ENCODE data around the gene PRPF19.

Gene PRPF19

DNA sequence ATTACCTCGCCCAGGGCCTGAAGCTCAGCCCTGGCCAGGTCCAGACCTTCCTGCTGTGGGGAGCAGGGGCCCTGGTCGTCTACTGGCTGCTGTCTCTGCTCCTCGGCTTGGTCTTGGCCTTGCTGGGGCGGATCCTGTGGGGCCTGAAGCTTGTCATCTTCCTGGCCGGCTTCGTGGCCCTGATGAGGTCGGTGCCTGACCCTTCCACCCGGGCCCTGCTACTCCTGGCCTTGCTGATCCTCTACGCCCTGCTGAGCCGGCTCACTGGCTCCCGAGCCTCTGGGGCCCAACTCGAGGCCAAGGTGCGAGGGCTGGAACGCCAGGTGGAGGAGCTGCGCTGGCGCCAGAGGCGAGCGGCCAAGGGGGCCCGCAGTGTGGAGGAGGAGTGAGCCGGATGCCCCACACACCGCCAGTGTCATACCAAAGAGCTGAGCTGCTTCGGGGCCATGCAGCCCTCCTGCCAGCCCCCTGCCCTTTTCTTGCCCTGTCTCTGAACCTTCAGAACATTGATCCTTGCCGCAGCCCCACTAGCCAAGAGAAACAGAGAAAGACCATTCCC is 15.5 kb upstream of the PRPF19 start:
- DNase-seq (ENCODE audit: low spot score in 2 of 2) (no peak), ATAC-seq (no peak)
- Mint-ChIP-seq H3K4me1 (peaks cover 42% of the 10 kb centered on the region), H3K27ac (no peak overlapping the region), H3K9me3 (no peaks in the 10 kb centered on the region), H3K4me3 (no peak overlapping the region), H3K36me3 (peaks cover 47% of the 10 kb centered on the region)

DNA sequence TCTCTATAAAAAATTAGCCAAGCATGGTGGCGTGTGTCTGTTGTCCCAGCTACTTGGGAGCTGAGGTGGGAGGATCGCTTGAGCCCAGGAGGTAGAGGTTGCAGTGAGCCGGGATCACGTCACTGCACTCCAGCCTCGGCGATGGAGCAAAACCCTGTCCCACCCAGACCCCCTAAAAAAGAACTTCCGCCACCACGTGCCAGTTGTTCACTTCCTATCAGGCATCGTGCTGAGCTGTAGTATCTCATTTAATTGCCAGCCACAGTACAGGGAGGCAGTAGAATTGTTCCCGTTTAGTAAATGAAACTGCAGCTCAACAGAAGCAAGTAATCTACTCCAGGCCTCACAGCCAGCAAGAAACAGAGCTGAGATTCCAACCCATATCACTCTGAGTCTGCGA is 14.9 kb upstream of the PRPF19 start:
- no peak overlapping the region for H3K4me3 Mint-ChIP-seq
- peaks cover 48% of the 10 kb centered on the region for H3K4me1 Mint-ChIP-seq
- peaks cover 47% of the 10 kb centered on the region for H3K36me3 Mint-ChIP-seq
- no peaks in the 10 kb centered on the region for H3K9me3 Mint-ChIP-seq
- ATAC-seq (no peak), DNase-seq (ENCODE audit: low spot score in 2 of 2) (no peak)
- H3K27ac Mint-ChIP-seq = no peak overlapping the region

DNA sequence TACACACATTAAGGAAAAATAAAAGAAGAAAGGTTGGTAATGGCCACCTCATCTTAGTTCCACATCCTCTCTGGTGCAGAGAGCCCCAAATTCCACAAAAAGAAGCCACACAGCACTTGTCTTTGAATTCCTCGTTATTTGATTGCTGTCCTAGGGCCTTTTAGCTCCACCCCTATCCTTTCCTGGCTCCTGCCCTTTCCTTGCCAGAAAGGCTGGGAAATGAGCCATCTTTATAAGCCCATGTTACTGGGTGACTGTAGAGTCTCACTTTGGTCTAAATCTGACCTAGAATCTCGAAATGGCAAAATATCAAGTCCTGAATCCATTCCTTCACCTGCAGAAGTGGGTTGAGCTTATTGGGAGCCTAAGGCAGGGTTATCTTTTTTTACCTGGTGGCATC is 13.6 kb upstream of the PRPF19 start:
- H3K36me3 Mint-ChIP-seq = peaks cover 54% of the 10 kb centered on the region
- no peak for ATAC-seq
- H3K4me1 Mint-ChIP-seq = peaks cover 48% of the 10 kb centered on the region
- H3K27ac Mint-ChIP-seq = no peak overlapping the region
- H3K9me3 Mint-ChIP-seq = no peaks in the 10 kb centered on the region
- no peak for DNase-seq (ENCODE audit: low spot score in 2 of 2)
- H3K4me3 Mint-ChIP-seq = no peak overlapping the region

DNA sequence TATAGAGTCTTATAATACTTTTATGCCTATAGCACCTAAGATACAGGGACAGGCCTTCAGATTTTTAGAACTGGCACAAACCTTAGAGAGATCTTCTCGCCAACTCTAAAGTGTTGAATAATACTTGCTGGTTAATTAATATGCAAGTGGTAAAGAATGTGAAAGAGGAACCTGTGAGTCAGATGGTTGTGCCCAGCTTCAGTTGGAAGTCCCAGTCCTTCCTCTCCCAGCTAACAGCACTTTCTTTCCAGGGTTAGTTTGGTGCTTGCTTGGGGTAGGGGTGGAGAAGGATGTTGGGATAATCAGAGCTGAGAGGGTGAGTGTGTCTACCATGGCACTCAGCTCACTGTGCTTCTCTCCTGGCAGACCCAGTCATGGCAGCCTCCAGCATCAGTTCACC is 12.9 kb upstream of the PRPF19 start:
- Mint-ChIP-seq H3K27ac (no peak overlapping the region), H3K4me1 (peaks cover 48% of the 10 kb centered on the region), H3K9me3 (no peaks in the 10 kb centered on the region), H3K36me3 (peaks cover 58% of the 10 kb centered on the region), H3K4me3 (no peak overlapping the region)
- DNase-seq (ENCODE audit: low spot score in 2 of 2) (no peak), ATAC-seq (no peak)

DNA sequence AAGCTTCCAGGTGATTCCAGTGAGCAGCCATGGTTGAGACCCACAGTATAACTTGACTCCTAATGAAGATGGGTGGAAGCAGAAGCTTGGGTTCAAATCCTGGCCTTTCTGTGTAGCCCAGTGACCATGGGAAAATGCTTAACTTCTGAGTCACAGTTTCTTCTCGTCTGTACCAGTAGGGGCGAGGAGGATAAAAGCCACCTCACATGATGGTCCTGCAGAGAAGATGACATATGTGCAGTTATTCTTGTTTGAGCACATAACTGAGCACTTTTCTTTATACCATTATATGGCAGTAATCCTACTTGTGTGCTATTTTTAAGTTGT is 12.5 kb upstream of the PRPF19 start:
- DNase-seq (ENCODE audit: low spot score in 2 of 2) (no peak), ATAC-seq (no peak)
- H3K4me3 Mint-ChIP-seq = no peak overlapping the region
- peaks cover 62% of the 10 kb centered on the region for H3K36me3 Mint-ChIP-seq
- peaks cover 52% of the 10 kb centered on the region for H3K4me1 Mint-ChIP-seq
- H3K27ac Mint-ChIP-seq = no peak overlapping the region
- no peaks in the 10 kb centered on the region for H3K9me3 Mint-ChIP-seq

DNA sequence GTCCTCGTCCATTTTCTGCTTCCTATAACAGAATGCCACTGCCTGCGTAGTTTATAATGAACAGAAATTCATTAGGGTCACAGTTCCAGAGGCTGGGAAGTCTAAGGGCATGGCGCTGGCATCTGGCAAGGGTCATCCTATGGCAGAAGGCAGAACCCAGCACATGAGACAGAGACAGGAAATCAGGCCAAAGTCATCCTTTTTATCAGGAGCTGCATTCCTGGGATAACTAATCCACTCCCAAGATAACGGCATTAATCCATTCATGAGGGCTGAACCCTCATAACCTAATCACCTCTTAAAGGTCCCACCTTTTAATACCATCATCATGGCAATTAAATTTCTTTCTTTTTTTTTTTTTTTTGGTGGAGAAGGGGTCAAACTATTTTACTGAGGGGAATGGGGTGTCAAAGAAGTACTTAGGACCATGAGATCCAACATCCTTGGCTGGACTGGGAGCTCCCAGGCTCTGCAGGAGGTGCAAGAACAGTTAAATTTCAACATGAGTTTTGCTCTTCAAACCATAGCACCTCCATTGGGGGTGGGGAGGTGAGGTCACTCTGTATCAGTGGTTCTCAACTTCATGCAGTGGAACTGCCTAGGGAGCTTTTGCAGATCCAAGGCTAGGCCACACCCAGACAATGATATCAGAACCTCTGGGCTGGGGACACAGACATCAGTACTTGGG is 12.0 kb upstream of the PRPF19 start:
- H3K36me3 Mint-ChIP-seq = peaks cover 61% of the 10 kb centered on the region
- ATAC-seq (no peak), DNase-seq (ENCODE audit: low spot score in 2 of 2) (no peak)
- H3K9me3 Mint-ChIP-seq = no peaks in the 10 kb centered on the region
- H3K4me3 Mint-ChIP-seq = no peak overlapping the region
- H3K4me1 Mint-ChIP-seq = peaks cover 55% of the 10 kb centered on the region
- H3K27ac Mint-ChIP-seq = no peak overlapping the region

DNA sequence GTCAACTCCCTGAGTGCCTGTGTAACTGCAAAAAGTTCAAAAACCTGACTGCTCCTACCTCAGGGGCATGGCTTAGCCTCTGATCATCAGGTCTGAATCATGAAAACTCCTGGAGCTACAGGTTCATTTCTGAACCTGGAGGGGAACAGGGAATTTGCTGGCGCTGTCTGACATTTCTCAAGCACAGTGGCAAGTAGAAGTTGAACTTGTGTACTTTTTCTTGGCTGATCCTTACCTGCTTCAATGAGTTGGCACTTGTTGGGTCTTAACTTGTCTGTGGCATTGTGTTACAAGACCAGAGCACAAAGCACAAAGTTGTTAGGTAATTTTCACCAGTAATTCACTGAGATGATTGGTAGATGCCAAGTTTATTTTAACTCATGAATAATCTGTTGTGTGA is 10.9 kb upstream of the PRPF19 start:
- no peak for DNase-seq (ENCODE audit: low spot score in 2 of 2)
- Mint-ChIP-seq H3K27ac (no peak overlapping the region), H3K4me1 (peaks cover 55% of the 10 kb centered on the region), H3K9me3 (no peaks in the 10 kb centered on the region), H3K4me3 (no peak overlapping the region), H3K36me3 (peaks cover 50% of the 10 kb centered on the region)
- no peak for ATAC-seq

DNA sequence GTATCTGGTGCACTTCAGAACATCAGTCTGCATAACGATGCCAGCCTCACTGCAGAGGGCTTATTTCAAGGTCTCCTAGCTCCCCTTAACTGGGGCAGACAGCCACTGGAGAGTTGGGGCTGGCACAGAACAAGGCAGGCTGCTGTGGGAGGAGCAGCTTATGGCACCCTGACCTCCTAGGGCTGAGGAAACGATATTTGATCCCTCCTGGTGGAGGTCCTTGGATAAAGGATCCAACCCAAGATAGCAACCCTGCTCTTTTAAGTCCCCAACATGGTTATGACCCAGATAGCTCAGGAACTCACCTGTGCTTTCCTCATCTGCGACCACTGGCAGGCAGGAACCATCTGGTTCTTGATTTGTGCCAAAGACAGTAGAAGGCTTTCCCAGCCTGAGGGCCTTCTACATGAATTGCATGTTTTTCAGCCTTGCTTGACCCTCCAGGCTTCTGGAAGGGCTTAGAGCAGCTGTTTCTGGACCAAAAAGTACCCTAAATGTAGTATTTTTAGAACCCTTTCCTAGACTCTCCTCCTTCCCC is 10.4 kb upstream of the PRPF19 start:
- peaks cover 59% of the 10 kb centered on the region for H3K4me1 Mint-ChIP-seq
- no peak for ATAC-seq

DNA sequence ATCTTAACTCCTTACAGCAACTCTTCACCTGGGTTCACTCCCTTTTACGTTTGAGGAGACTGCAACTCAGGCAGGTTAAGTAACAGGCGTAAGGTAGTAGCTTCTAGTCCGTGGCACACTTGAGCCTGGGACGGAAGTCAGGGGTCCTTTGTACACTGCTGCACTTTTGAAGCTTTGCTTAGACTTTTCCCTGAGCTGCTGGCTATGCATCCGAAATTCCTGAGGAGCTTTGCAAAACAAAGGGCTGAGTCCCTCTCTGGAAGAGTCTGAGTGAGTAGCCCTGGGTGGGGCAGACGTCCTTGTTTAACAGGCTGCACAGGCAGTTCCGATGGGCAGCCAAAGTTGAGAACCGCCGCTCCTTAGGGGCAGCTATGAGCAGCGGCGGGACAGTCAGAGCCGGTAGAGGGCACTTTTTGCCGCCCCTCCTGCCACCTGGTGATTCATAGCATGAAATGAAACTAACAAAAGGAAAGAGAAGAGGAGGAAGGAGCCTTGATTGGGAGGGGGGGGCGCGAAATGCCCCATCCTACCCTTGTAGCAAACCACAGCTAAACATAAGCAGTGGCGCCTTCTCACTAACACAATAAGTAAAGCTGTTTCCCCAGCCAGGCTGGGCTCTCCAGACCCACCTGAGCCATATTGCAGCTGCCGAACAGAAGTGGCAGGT is 9.0 kb upstream of the PRPF19 start:
- peaks cover 31% of the 10 kb centered on the region for H3K36me3 Mint-ChIP-seq
- H3K4me1 Mint-ChIP-seq = peaks cover 66% of the 10 kb centered on the region
- ATAC-seq = peak; percentile 73
- no peaks in the 10 kb centered on the region for H3K9me3 Mint-ChIP-seq
- peak overlapping the region; percentile 29 for H3K27ac Mint-ChIP-seq
- peak; percentile 46 to 89 for DNase-seq (ENCODE audit: low spot score in 2 of 2)
- peak overlapping the region; percentile 96 for H3K4me3 Mint-ChIP-seq

More for the DNA sequence above, 10.4 kb upstream of the PRPF19 start:
- H3K9me3 Mint-ChIP-seq = no peaks in the 10 kb centered on the region
- no peak for DNase-seq (ENCODE audit: low spot score in 2 of 2)
- H3K27ac Mint-ChIP-seq = no peak overlapping the region
- peak overlapping the region; percentile 96 for H3K4me3 Mint-ChIP-seq
- H3K36me3 Mint-ChIP-seq = peaks cover 45% of the 10 kb centered on the region

DNA sequence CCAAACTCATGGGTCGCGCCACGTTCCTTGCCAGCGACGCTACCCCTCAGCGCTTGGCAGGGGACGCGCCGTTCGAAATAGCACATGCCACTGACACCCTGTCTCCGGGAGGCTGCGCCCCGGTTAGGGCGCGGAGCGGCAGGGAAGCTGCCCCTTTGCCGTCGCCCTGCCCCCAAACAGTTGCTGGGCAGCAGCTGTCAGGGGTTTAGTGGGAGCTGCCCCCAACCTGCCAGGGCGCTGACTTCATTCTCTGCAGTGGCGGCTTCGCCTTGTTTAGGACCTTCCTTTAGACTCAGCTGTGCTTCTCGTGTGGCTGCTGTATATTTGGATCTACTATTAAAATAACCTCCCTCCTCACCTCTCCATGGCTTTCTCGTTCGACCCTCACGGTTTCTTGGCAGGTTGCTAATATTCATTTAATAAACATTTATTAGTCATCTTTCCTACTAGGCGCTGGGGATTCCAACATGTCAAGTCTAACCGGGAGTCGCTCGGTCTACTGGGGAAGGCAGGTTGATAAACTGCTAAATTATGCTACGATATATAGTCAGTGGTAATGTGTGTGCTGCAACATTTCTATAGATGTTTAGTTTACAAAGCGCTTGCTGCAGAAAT is 8.4 kb upstream of the PRPF19 start:
- Mint-ChIP-seq H3K9me3 (no peaks in the 10 kb centered on the region), H3K4me3 (peak overlapping the region; percentile 96), H3K27ac (peak overlapping the region; percentile 97), H3K36me3 (peaks cover 25% of the 10 kb centered on the region), H3K4me1 (peaks cover 68% of the 10 kb centered on the region)
- DNase-seq (ENCODE audit: low spot score in 2 of 2) = peak in 1 of 2 donors; percentile 78
- ATAC-seq = peak; percentile 47

DNA sequence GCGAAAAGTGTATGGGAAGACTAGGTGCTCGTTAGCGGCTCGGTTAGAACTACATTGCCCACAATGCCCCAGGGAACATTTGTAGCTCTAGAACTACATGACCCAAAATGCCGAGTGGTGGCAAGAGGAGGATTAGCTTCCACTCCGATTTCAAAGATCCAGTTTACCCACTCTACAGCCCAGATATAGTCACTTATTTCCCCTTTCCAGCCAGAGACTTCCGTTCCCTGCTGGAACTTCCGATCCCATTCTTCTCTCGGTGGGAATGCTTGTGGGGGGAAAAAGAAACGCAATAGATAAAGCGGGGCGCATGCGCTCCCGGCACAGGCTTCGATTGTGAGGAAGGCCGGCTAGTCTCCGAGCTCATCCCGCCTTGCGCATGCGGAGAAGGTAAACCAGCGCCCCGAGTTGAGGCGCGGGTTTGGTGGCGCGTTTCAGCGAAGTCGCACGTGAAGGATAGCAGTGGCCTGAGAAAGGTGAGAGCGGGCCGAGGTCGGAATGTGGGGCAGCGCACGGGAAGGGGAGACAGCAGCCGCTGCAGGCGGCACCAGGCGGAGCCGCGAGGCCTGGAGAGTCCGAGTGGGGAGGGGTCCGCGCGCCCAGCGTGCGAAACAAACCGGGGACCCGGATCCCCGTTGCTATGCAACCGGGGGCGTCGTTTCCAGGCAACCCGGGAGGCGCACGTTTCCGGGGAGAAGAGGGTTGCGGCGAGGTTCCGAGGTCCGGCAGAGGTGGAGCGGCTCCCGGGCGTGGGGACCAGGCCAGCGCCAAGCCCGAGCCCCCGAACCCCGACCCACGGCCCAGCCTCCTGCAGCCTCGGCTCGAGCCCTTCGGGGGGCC is 7.6 kb upstream of the PRPF19 start, which contains the start of gene TMEM109:
Gene TMEM109 (plus strand): TSS at position 366 of the 840 bp plus-strand sequence. CDS start 5,536 bp downstream, outside the sequence.
- Mint-ChIP-seq H3K36me3 (peaks cover 18% of the 10 kb centered on the region), H3K4me1 (peaks cover 65% of the 10 kb centered on the region), H3K4me3 (peak within 1 kb of the TSS; percentile 96), H3K9me3 (no peaks in the 10 kb centered on the region), H3K27ac (peak within 1 kb of the TSS; percentile 97)
- DNase-seq (ENCODE audit: low spot score in 2 of 2) = peak; percentile 69 to 94
- peak; percentile 81 for ATAC-seq

DNA sequence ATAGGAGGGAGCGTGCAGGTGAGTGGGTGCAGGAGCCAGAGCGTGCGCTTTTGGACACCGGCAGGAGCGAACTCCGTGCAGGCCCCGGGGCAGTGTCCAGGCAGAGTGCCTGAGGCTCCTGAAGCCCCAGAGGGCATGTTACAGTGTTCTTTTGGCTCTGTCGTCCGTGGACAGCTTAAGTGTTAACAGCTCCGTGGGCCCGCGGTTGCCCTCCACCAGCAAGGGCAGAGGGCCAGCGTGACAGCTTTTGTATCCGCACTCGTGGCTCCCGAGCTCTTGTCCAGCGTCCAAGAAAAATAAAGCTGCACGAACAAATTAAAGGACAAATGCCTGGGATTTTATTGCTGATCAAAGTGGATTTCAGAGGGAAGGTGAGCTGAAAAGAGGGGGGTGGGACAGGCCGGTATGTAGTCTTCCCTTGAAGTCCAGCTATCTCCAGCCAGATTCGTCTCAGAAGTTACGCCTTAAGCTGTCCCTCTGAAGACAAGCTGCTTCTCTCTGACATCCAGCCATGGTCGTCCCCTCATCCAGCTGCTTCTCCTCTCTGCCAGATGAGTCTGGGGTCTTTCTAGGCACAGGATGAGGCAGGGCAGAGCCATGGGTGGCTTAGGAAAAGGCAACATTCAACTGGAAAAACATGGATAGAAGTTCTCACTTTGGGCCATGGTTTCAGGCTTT is 6.6 kb upstream of the PRPF19 start:
- peak overlapping the region; percentile 97 for H3K27ac Mint-ChIP-seq
- no peaks in the 10 kb centered on the region for H3K9me3 Mint-ChIP-seq
- H3K4me3 Mint-ChIP-seq = peak overlapping the region; percentile 96
- ATAC-seq = no peak
- peaks cover 65% of the 10 kb centered on the region for H3K4me1 Mint-ChIP-seq
- H3K36me3 Mint-ChIP-seq = peaks cover 18% of the 10 kb centered on the region
- DNase-seq (ENCODE audit: low spot score in 2 of 2) = no peak

DNA sequence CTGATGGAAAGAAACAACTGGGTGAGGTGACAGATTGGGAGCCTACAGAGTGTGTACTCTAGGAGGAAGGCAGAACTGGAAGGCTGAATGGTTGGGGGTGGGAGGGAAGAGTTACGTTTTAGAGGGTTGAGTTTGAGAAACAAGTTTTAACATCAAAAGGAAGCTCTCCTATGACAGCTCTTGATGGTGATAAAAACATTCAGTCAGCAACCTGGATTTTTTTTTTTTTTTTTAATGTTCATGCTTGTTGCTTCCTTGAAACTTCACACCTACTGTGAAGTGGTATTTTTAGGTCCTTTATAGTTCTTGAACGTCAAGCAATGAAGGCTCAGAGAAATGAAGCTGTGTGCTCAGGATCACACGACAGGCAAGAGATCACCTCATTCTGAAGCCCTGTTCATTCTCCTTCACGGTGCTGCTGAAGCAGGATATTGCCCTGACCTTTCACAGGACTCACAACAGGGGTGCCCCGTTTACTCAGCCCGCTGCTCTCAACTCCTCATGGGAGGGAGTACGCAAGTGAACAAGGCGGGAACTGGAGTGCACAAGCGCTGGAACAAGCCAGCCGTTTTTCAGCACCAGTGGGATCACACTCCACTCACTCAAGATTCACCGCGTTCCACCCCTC is 6.0 kb upstream of the PRPF19 start:
- DNase-seq (ENCODE audit: low spot score in 2 of 2) = peak in 1 of 2 donors; percentile 56
- peak overlapping the region; percentile 77 for H3K27ac Mint-ChIP-seq
- peaks cover 64% of the 10 kb centered on the region for H3K4me1 Mint-ChIP-seq

More for the DNA sequence above, 6.0 kb upstream of the PRPF19 start:
- no peaks in the 10 kb centered on the region for H3K9me3 Mint-ChIP-seq
- H3K4me3 Mint-ChIP-seq = peak overlapping the region; percentile 96
- no peak for ATAC-seq
- peaks cover 18% of the 10 kb centered on the region for H3K36me3 Mint-ChIP-seq

Data from stimulated activated effector memory CD8-positive, alpha-beta T cell treated with anti-CD3 and anti-CD28 coated beads, Interleukin-12 subunit alpha, Interleukin-12 subunit beta, amount 100 ng/mL, for 72 hours (primary cell).